Ectodermal cell (in vitro differentiated cells): ENCODE measurements around the gene UBL4A.
A peak's percentile ranks its signal among the peaks of the same experiment; 100 is the strongest.

Source experiments
- H3K27ac ChIP-seq: 2 replicates; pipeline ENCODE4 v1.7.0; 2013; ENCODE audit warnings: mild to moderate bottlenecking, low read depth, low read length; ENCODE audit not compliant: insufficient read depth, poor library complexity, severe bottlenecking
- H3K27me3 ChIP-seq: 2 replicates; pipeline ENCODE4 v1.7.0; 2013; ENCODE audit warnings: mild to moderate bottlenecking, low read length; ENCODE audit not compliant: insufficient read depth, control insufficient read depth, poor library complexity, severe bottlenecking
- H3K36me3 ChIP-seq: one replicate; pipeline ENCODE4 v1.7.0; 2013; ENCODE audit warnings: low read length; ENCODE audit not compliant: control insufficient read depth, insufficient read depth
- H3K4me1 ChIP-seq: one replicate; pipeline ENCODE4 v1.7.0; 2013; ENCODE audit warnings: low read length; ENCODE audit not compliant: control insufficient read depth, insufficient read depth
- H3K4me3 ChIP-seq: 2 replicates; pipeline ENCODE4 v1.7.0; 2013; ENCODE audit warnings: low read depth, low read length, control low read depth; ENCODE audit not compliant: insufficient read depth
- H3K9me3 ChIP-seq: 2 replicates; pipeline ENCODE4 v1.7.0; 2013; ENCODE audit warnings: mild to moderate bottlenecking, low read length, moderate library complexity; ENCODE audit not compliant: control insufficient read depth
- WGBS, 2 experiments: methylation state at CpG; one replicate each; pipeline ENCODE4 v1.1.7; 2013; ENCODE audit warnings: missing lambda C conversion rate in 2 of 2; 5-methylcytosine and 5-hydroxymethylcytosine counted together

Gene UBL4A

GRCh38 chrX:154463611-154464220 lies 22.7 kb downstream of the UBL4A start:
- Histone ChIP-seq H3K9me3 (no peaks in the 10 kb centered on the region), H3K36me3 (no peaks in the 10 kb centered on the region), H3K4me1 (no peaks in the 10 kb centered on the region), H3K27ac (no peak overlapping the region), H3K27me3 (no peaks in the 10 kb centered on the region), H3K4me3 (no peak overlapping the region)
- 96% methylated on average over 36 of the region's 36 CpGs for WGBS, 2 experiments

- no peaks in the 10 kb centered on the region for H3K27me3 ChIP-seq
- H3K36me3 ChIP-seq: no peaks in the 10 kb centered on the region
- 92 to 96% methylated on average over 8 of the region's 8 CpGs for WGBS, 2 experiments
- H3K27ac ChIP-seq: no peak overlapping the region
- no peaks in the 10 kb centered on the region for H3K4me1 ChIP-seq
- no peaks in the 10 kb centered on the region for H3K9me3 ChIP-seq
- no peak overlapping the region for H3K4me3 ChIP-seq
Measured at GRCh38 chrX:154462396-154462795, 24.0 kb downstream of the UBL4A start.

- no peak overlapping the region for H3K4me3 ChIP-seq
Measured at GRCh38 chrX:154460326-154460725, 26.1 kb downstream of the UBL4A start.

GRCh38 chrX:154459832-154460231 lies 26.6 kb downstream of the UBL4A start:
- WGBS, 2 experiments: 69 to 79% methylated on average over 13 to 14 of the region's 14 CpGs
- no peaks in the 10 kb centered on the region for H3K36me3 ChIP-seq
- H3K4me3 ChIP-seq: peak overlapping the region; percentile 64
- H3K4me1 ChIP-seq: no peaks in the 10 kb centered on the region
- H3K27ac ChIP-seq: no peak overlapping the region
- no peaks in the 10 kb centered on the region for H3K27me3 ChIP-seq
- H3K9me3 ChIP-seq: no peaks in the 10 kb centered on the region

More at GRCh38 chrX:154460326-154460725, 26.1 kb downstream of the UBL4A start:
- Histone ChIP-seq H3K27ac (no peak overlapping the region), H3K27me3 (no peaks in the 10 kb centered on the region), H3K4me1 (no peaks in the 10 kb centered on the region), H3K36me3 (no peaks in the 10 kb centered on the region), H3K9me3 (no peaks in the 10 kb centered on the region)
- WGBS, 2 experiments: 95% methylated on average over 26 of the region's 26 CpGs

GRCh38 chrX:154458954-154459778 lies 27.2 kb downstream of the UBL4A start:
- H3K4me1 ChIP-seq: no peaks in the 10 kb centered on the region

GRCh38 chrX:154458116-154458953 lies 28.1 kb downstream of the UBL4A start, which contains the start of gene PLXNA3:
Gene PLXNA3 (plus strand): TSS chrX:154458281. CDS start chrX:154460184, 1,903 bp downstream.
- Histone ChIP-seq H3K4me3 (peak within 1 kb of the TSS; percentile 64), H3K9me3 (no peaks in the 10 kb centered on the region), H3K27me3 (no peaks in the 10 kb centered on the region), H3K36me3 (no peaks in the 10 kb centered on the region), H3K27ac (peak within 1 kb of the TSS; percentile 23), H3K4me1 (no peaks in the 10 kb centered on the region)
- WGBS, 2 experiments: 0 to 1% methylated on average over 88 of the region's 88 CpGs

More at GRCh38 chrX:154458954-154459778, 27.2 kb downstream of the UBL4A start:
- H3K9me3 ChIP-seq: no peaks in the 10 kb centered on the region
- peak overlapping the region; percentile 23 for H3K27ac ChIP-seq
- WGBS, 2 experiments: 33 to 42% methylated on average over 13 to 15 of the region's 15 CpGs
- no peaks in the 10 kb centered on the region for H3K27me3 ChIP-seq
- H3K4me3 ChIP-seq: peak overlapping the region; percentile 64
- H3K36me3 ChIP-seq: no peaks in the 10 kb centered on the region

- Histone ChIP-seq H3K36me3 (no peaks in the 10 kb centered on the region), H3K27me3 (no peaks in the 10 kb centered on the region), H3K9me3 (no peaks in the 10 kb centered on the region), H3K4me1 (no peaks in the 10 kb centered on the region), H3K4me3 (peak overlapping the region; percentile 64), H3K27ac (no peak overlapping the region)
- WGBS, 2 experiments: 4% methylated on average over 65 of the region's 65 CpGs
Measured at GRCh38 chrX:154457491-154458115, 28.8 kb downstream of the UBL4A start.

GRCh38 chrX:154452823-154453222 lies 33.6 kb downstream of the UBL4A start:
- H3K27ac ChIP-seq: no peak overlapping the region
- no peaks in the 10 kb centered on the region for H3K4me1 ChIP-seq
- H3K27me3 ChIP-seq: no peaks in the 10 kb centered on the region
- 94 to 95% methylated on average over 5 to 9 of the region's 9 CpGs for WGBS, 2 experiments
- H3K36me3 ChIP-seq: no peaks in the 10 kb centered on the region
- no peaks in the 10 kb centered on the region for H3K9me3 ChIP-seq
- no peak overlapping the region for H3K4me3 ChIP-seq

GRCh38 chrX:154450312-154450711 lies 36.1 kb downstream of the UBL4A start:
- 95 to 97% methylated on average over 17 of the region's 17 CpGs for WGBS, 2 experiments

More at GRCh38 chrX:154450312-154450711, 36.1 kb downstream of the UBL4A start:
- Histone ChIP-seq H3K4me3 (no peak overlapping the region), H3K27ac (no peak overlapping the region), H3K9me3 (no peaks in the 10 kb centered on the region), H3K36me3 (no peaks in the 10 kb centered on the region), H3K27me3 (no peaks in the 10 kb centered on the region), H3K4me1 (peaks cover 1% of the 10 kb centered on the region)
